Measurements from ENCODE around the gene CST7.
A peak's percentile ranks its signal among the peaks of the same experiment; 100 is the strongest.
"Not testable (repeated sequence)": the region's sequence is repeated elsewhere in the genome, so short reads cannot be mapped to it uniquely, and the experiment has no call there.

Gene CST7

DNA sequence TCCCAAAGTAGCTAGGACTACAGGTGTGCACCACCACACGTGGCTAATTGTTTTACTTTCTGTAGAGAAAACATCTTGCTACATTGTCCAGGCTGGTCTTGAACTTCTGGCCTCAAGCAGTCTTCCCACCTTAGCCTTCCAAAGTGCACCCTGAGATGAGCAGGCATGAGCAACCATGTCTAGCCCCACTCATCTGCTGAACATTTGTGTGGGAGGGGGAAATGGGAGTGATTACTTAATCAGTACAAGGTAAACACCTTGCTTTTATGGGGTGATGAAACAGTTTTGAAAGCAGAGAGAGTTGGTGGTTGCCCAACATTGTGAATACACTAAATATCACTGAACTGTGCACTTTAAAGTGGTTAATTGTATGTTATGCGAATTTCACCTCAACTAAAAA, 38.2 kb downstream of the CST7 start:
- no peak for DNase-seq

- DNase-seq, result no peak
Measured at GRCh38 chr20:24987873-24988835, 39.1 kb downstream of the CST7 start.

- DNase-seq, result no peak
Measured at GRCh38 chr20:24989162-24989561, 40.1 kb downstream of the CST7 start.

DNA sequence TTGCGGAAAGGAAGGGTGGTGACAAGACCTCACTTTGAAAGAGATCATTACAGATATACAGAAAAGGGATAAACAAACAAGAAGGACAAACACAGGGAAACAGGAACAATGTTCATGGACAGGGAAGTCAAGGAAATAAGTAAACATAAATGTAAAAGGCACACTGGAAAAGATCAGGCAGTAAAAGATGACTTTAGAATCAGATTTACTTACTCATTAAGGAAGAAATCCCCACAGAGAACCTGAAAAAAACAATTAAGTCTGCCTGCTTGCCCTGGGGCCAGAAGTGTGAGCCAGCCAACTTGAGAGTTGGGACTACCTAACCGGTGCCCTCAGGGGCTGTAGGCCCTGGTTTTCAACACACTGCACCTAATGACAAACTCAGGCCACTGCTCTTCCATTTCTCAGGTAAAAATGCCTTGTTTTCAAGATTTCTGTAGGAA, 41.8 kb downstream of the CST7 start:
- no peak for DNase-seq

GRCh38 chr20:24991897-24992486, 42.9 kb downstream of the CST7 start:
- no peak for DNase-seq

GRCh38 chr20:24992487-24993205, 43.6 kb downstream of the CST7 start, which contains the start of gene APMAP:
Gene APMAP (minus strand): TSS chr20:24992751. CDS start chr20:24992688, 63 bp downstream.
- DNase-seq, result peak; percentile 84

- peak; percentile 45 for DNase-seq
Measured at GRCh38 chr20:24993337-24994185, 44.5 kb downstream of the CST7 start.

DNA sequence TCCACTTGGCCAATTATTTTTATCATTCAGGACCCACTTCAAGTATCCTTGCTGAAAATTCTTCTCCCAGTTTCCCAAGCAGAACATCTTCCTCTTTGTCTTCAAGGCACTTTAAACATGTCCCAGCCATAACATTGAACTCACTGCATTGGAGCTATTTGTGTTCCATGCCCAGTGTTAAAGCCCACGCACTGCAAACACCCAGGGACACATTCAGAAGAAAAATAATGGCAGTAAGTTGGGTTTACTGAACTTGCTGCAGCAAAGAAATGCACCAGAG, 45.1 kb downstream of the CST7 start:
- no peak for DNase-seq

- peak; percentile 54 for DNase-seq
Measured at GRCh38 chr20:24994470-24995368, 45.6 kb downstream of the CST7 start.

- no peak for DNase-seq
Measured at GRCh38 chr20:24995741-24996448, 46.8 kb downstream of the CST7 start.

- no peak for DNase-seq
Measured at GRCh38 chr20:24996449-24997377, 47.6 kb downstream of the CST7 start.

DNA sequence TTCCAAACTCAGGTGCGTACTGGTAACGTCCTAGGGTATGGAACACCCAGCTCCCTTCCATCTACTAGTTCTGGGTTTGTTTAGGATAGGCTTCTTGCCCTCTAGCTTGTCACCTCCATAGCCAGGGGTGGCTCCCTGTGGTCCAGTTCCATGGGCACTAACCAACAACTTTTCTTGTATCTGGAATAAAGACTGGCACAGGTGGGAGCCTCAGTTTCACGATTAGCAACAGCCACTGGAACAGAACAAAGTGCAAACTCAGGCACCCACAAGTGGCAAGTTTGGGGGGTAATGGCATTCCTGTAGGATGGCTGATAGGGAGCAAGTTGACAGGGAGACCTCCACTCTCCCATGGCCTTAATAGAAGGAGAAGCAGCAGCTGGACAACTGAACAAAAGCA, 49.1 kb downstream of the CST7 start:
- DNase-seq, result no peak

GRCh38 chr20:24998631-24999445, 49.8 kb downstream of the CST7 start:
- peak; percentile 50 for DNase-seq

GRCh38 chr20:24999568-24999967, 50.5 kb downstream of the CST7 start:
- DNase-seq, result no peak

- DNase-seq, result peak; percentile 5
Measured at GRCh38 chr20:25000268-25000801, 51.3 kb downstream of the CST7 start.

DNA sequence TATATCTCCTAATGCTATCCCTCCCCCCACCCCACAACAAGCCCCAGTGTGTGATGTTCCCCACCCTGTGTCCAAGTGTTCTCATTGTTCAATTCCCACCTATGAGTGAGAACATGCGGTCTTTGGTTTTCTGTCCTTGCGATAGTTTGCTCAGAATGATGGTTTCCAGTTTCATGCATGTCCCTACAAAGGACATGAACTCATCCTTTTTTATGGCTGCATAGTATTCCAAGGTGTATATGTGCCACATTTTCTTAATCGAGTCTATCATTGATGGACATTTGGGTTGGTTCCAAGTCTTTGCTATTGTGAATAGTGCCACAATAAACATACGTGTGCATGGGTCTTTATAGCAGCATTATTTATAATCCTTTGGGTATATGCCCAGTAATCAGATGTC, 52.3 kb downstream of the CST7 start:
- not testable (repeated sequence) for DNase-seq

GRCh38 chr20:25003002-25003401, 53.9 kb downstream of the CST7 start:
- no peak for DNase-seq

DNA sequence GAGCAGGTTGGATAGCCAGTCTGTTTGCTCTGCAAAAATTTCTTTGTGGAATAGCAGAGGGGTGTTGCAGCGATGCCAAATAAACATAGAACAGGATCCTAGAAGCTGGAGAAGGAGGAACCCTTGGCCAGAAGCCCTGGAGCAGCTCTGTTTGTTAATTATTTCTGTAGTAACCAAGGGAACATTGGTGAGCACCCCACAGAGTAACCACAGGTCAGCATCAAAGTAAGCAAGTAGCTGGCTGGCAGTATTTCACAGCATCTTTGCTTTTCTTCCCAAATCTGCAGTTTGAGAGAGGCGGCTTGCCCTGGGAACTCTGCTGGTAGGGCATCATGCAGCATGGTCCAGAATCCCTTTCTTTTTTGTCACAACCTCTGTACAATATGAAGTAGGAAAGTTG, 56.2 kb downstream of the CST7 start:
- no peak for DNase-seq

DNA sequence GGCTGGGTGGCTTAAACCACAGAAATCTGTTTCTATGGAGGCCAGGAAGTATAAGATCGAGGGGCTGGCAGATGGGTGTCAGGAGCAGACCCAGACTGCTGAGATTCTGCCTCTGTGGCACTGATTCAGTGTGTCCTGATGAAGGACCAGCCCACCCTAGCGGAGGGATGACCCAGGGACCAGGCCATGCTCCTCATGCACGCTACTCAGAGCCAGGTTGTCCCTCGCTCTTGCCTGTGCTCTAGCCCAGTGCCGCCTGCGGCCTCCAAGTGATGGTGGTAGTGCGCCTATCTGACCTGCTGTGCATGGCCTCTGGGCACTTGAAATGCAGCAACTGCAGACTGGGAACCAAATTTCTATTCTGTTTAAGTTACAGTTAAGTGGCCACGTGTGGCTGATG, 56.6 kb downstream of the CST7 start:
- no peak for DNase-seq

Data from MV-4-11 (cell line).